Stimulated activated CD4-positive, alpha-beta T cell treated with anti-CD3 and anti-CD28 coated beads, Interleukin-15, amount 100 ng/mL, for 48 hours (primary cell): ENCODE data around the gene FHIT.

ENCODE experiments used
- DNase-seq, 2 donors: peaks; one replicate each; pipeline ENCODE4 v3.0.0-alpha.2; 2020; ENCODE audit warnings: low read depth in 2 of 2

The FHIT gene

GRCh38 chr3:60767536-60767935 is 483.7 kb downstream of the FHIT start:
- no peak for DNase-seq

GRCh38 chr3:60765776-60766175 is 485.5 kb downstream of the FHIT start:
- no peak for DNase-seq

DNA sequence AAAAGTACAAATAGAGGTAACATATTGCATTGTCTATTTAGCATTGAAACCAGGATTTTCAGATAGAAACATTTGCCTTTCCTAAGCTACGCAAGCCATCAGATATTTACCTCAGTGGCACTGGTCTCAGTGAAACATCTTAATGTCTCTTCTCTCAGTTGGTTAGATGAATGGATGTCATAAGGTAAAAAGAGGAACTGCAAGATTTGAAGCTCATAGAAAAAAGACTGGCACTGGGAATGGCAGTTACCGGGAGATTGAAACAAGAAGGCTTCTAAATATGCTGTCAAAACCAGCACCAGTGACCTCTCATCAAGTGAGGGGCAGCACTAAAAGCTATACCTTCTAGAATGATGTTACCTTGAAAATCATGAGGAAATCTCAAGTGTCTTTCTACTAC is 486.4 kb downstream of the FHIT start:
- no peak for DNase-seq

DNA sequence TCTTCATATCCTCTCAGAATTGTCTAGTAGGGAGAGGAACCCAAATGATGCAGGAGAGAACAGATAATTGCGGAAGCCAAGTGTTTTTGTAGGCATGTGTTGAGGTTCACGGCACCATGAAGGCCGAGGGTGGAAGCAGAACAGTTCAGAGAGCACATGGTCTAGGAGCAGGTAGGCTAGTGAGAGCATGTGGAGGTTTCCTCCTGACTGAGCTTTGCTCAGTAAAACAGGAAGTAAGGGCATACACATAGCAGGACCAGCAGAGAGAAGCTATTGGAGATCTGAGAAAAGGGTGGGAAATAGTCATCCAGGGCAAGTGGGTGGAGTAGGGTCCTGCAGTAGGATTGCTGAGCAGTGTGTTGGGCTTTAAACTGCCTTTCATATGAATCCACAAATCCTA is 491.1 kb downstream of the FHIT start:
- no peak for DNase-seq

DNA sequence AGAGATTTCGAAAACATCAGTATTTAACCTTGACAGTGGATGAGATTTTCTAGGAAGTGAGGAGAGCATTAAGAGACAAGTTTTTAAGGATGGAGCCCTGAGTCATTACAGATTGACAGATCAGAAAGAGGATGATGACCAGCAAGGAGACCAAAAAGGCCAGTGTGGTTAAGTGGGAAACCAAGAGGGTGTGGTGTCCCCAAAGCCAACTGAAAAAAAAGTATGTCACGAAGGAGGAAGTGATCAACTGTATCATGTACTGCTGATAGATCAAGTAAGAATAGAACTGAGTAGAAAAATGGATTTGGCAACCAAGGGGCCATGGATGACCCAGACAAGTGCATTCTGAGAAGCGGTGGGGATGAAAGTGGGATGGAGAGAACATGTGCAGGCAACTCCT is 491.8 kb downstream of the FHIT start:
- no peak for DNase-seq

- DNase-seq: no peak
Observed at GRCh38 chr3:60758831-60759230, 492.4 kb downstream of the FHIT start.

GRCh38 chr3:60758171-60758570 is 493.1 kb downstream of the FHIT start:
- DNase-seq: no peak

GRCh38 chr3:60757724-60758123 is 493.5 kb downstream of the FHIT start:
- DNase-seq: no peak

DNA sequence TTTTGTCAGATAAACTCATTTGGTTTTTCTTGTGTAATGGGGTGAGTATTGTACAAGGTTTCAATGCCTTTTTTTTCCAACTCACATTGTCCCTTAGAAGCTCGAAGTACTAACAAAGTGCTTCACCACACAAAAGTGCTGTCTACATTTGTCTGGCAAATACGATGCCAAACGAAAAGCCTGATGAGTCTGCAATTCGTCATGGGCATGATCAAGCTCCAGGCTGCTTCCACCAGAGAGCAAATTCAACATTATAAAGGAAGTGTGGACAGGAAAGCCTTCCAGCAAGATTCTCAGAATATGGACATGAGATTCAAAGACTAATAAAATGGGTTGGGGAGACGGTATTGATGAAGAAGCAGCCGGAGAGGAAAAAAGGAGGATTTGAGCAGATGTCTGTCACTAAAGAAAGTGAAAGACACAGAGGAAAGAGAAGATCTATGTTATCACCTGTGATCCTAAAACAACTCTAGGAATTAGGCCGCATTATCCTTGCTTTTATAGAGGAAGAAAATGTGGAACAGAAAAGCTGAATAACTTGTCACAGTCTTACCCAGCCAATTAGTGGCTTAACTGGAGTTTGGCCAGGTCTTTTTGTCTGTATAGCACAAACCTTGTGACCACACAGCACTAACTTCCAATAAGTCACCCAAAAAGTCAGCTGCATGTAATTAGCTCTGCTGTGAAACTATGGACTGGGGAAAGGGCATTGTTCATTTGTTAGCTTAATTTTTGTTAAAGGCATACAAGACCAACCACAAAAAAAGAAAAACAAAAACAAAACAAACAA is 494.8 kb downstream of the FHIT start:
- DNase-seq: no peak

- DNase-seq: no peak
Observed at GRCh38 chr3:60755094-60755493, 496.2 kb downstream of the FHIT start.

- DNase-seq: no peak
Observed at GRCh38 chr3:60754617-60755016, 496.6 kb downstream of the FHIT start.

DNA sequence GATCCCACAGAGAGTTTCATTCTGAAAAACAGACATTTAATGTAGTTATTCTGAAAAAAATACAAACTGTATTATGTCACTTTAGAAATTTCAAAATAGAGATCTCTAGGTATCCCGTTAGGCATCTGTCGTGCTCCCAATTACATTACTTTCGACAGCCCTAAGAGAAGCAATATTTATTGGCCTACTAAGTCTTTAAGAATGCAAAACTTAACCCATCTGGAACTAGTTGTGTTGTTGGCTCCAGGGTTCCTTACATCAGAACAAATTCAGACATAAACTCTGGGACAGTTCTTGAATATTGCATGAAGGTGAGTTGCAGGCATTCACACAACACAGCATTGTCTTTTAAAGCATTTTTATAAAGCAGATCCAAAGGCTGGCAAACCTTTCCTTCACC is 498.4 kb downstream of the FHIT start:
- DNase-seq: no peak

DNA sequence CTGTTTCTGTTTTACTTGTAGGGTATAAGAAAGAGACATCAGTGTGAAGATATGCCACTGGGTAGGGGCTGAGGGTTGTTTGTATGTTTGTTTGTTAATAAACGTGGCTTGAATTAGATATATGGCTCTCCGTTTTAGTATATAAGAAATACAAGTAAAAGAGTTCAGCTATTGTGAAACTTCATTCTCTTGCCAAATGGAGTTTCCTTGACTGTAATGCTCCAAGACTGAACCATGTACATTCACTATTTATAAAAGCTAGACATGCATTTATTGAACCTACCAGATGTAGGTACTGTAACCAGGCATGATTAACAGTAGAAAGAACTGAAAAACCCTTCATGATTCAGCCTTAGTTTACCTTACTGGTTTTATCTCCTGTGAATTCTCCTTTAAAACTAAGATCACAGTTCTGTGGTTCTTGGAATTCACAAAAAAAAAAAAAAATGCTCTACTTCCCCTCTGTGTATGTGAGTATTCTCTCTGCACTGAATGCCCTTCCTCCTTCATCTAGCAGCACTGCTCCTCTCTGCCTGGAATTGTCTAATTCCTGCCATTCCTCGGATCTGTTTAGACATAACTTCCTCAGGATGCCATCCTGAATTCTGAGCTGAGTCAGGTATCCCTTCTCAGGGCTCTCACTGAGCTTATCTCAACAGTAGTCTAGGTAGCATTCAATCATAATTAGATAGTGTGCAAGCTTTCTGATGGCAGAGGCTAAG is 504.4 kb downstream of the FHIT start:
- no peak for DNase-seq

- DNase-seq: no peak
Observed at GRCh38 chr3:60746043-60746638, 505.1 kb downstream of the FHIT start.

GRCh38 chr3:60743631-60744164 is 507.6 kb downstream of the FHIT start:
- DNase-seq: no peak

- DNase-seq: no peak
Observed at GRCh38 chr3:60742606-60743145, 508.6 kb downstream of the FHIT start.

DNA sequence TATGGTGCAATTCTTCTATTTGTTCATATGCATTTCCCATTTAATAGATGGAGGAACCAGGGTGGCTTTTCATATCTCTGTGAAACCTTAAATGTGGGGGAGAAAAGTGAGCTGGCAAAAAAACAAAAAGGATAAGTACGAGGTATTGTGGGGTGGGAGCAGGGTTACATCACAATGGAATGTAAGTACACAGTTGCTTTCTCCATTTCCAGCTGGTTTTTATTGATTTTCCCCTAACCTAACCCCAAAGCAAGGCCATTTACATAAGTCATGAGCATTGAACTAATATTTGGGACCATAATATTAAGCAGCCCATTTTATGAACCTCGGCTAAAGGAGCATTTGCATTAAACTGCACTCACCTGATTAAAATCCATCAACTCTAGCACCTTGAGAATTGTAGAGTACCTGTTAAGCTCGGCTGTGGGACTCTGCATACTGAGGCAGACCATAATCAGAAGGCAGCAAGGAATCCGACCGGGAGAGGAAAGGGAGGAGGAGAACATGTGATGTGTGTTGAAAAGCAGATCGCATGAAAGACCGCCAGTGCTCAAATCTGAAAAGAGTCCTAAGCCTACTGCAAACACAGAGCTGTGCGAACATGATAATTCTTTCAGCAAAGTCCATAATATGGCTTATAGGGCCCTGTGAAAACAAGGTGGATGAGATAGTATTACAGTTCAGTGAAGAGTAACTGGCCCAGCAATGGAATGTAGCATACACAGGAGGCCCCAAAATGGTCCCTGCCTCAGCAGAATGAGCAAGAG is 513.4 kb downstream of the FHIT start:
- no peak for DNase-seq

DNA sequence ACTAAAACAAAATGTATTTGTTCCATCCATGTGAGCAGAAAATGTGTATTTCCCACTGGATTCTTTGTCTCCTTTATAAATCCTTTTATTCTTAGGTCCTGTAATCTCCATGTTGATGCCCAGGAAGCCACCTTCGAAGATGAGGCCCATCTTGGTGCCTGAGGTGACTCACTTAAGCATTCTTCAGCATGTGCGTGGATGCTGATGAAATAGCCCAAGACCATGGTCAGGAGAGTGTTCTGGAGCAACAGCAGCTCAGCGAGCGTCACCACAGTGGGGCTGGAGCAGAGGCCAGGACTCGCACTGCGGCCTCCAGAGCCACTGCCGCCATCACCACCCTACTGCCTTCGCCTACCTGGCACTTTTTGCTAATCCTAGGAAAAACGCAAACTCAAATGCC is 520.9 kb downstream of the FHIT start:
- no peak for DNase-seq

DNA sequence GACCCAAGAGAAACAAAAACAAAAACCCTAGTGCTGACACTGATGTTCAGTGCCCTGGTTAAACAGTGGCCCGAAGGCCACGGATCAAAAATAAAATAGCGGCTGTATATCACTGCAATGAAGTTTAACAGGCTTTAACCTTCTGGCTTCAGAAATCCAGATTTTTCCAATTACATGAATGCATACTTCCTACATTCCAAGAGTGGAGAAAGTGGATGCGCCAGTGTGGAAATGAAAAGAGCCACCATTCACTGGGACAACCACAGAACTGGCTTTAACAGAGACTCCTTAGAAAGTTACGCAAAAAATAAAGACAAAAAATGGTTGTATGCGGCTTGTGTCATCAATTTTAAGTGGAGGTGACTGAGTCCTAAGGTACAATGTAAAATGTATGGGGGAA is 522.2 kb downstream of the FHIT start:
- no peak for DNase-seq

DNA sequence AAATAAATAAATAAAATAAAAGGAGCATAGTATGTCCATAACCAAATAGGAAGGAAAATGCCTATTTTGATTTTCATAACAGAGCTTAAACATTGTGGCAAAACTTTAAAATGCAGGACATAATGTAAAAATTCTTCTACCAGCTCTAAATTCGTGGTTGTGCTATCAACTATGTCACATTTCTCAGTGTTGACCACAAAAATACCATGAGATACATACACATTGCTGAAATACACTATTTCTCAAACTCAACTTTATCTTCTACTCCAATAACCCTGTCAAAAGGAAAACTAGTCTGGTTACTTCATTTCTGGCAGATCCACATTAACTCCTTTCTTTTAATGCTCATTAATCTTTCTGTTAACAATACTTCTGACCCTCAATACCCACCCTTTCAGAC is 523.2 kb downstream of the FHIT start:
- no peak for DNase-seq

DNA sequence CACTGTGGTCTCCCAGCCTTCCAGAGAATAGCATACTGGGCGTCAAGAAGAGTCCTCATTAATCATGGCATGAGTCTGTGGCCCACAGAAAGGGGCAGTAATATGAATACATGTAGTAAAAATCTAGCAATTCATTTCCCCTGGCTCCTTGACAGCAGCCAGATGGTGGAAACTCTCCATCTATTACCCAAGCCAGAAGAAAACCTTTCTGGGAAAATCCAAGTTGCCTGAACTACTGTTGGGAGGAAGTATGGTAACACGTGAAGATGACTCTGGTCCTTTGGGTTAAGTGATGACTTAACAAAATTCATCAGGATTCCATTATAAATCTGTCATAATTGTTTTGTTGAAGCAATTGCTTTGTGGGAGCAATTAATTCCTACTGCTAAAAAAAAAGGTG is 530.5 kb downstream of the FHIT start:
- DNase-seq: no peak

DNA sequence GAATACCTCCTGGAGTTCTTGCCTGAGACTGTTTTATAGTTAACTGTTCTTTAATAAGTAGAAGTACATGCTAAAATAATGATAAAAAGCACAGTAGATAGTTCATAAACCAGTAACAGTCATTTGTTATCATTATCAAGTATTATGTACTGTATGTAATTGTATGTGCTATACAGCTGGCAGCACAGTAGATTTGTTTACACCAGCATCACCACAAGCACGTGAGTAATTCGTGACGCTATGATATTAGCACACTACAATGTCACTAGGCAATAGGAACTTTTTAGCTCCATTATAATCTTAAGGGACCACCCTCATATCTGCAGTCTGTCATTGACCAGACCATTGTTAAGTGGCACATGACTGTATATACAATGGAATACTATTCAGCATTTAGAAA is 534.7 kb downstream of the FHIT start:
- DNase-seq: no peak
